Omental fat pad (tissue), 4 donors: ENCODE measurements around the gene CT55. TPM values are rescaled to one million over a fixed set of nuclear protein-coding genes. Genes with fewer than 3 reads are reported as not detected.

Experiments
- ATAC-seq: fragments of 150-250 bp; one replicate; pipeline ENCODE4 v1.9.1; 2016; ENCODE audit warnings: mild to moderate bottlenecking, moderate library complexity; ENCODE audit not compliant: low FRiP score
- DNase-seq: peaks from one replicate; pipeline ENCODE4 v3.0.0-alpha.2; 2019; ENCODE audit warnings: low spot score
- total RNA-seq, 4 donors: library from RNA; depleted of rRNA; stranded (reverse); fragments of >200 nt; gene quantifications; one replicate each; pipeline ENCODE4 v1.1.0, GENCODE V29; 2016
- TF ChIP-seq, protein P1 (sequence below), 3 donors: fragments of 450-650 bp; IDR thresholded peaks; one replicate each; pipeline ENCODE4 v1.5.1; 2016 to 2017; ENCODE audit warnings: antibody characterized with exemption in 3 of 3, mild to moderate bottlenecking in 3 of 3, moderate library complexity in 2 of 3

The CT55 gene
- total RNA-seq, 4 donors from 2014 or later: not detected

DNA sequence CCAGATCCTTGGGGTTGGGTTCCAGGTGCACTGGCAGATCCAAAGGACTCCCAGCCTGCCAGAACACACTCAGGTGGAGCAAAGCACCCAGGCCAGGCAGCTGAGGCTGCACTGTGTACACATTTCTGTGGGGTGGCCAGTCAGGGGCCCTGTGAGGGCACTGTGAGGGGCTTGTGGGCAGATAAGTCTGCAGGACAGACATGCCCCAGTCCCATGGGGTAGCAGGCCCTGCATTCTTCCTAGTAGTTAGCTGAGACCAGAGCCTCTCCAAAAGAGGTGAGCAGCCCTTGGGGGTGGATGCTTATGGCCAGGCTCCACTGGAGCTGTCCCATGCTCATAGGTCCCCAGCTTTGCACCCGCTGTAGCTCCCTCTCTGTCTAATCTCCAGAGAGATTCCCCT, 58.5 kb downstream of the CT55 start:
- DNase-seq: no peak
- TF ChIP-seq, protein P1, sequence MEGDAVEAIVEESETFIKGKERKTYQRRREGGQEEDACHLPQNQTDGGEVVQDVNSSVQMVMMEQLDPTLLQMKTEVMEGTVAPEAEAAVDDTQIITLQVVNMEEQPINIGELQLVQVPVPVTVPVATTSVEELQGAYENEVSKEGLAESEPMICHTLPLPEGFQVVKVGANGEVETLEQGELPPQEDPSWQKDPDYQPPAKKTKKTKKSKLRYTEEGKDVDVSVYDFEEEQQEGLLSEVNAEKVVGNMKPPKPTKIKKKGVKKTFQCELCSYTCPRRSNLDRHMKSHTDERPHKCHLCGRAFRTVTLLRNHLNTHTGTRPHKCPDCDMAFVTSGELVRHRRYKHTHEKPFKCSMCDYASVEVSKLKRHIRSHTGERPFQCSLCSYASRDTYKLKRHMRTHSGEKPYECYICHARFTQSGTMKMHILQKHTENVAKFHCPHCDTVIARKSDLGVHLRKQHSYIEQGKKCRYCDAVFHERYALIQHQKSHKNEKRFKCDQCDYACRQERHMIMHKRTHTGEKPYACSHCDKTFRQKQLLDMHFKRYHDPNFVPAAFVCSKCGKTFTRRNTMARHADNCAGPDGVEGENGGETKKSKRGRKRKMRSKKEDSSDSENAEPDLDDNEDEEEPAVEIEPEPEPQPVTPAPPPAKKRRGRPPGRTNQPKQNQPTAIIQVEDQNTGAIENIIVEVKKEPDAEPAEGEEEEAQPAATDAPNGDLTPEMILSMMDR (IDR thresholded peaks at IDR 0.05): no peak
- no peak for ATAC-seq

DNA sequence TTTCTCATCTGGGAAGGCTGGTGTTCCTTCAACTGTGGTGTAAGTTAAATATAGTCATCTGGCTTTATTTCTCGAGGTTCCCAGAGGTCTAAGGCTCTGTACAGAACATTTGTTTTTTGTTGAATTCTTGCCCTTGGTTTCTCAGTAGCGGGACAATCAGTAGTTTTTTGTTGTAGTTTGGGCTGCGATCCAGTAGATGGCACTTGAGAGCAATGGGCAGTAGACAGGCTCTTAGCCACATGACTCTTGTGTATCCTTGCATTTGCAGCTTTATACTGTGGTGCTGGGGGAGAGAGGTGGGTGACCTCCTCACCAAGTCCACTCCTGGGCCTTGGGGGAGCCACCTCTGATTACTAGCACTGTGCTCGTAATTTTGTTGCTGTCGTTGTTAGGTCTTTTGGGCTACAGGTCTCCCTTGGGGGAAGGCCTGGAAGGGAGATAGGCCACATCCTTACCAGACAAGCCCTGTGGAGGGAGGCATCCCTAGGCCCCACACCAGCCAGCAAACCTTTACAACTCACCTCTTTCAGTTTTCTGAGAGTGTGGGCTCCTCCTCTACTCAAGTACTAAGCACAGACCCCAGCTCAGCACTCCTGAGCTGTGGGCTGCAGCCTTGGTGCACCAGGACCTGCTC, 59.0 kb downstream of the CT55 start:
- TF ChIP-seq, protein P1 (IDR thresholded peaks at IDR 0.05): no peak
- ATAC-seq (no peak), DNase-seq (no peak)

DNA sequence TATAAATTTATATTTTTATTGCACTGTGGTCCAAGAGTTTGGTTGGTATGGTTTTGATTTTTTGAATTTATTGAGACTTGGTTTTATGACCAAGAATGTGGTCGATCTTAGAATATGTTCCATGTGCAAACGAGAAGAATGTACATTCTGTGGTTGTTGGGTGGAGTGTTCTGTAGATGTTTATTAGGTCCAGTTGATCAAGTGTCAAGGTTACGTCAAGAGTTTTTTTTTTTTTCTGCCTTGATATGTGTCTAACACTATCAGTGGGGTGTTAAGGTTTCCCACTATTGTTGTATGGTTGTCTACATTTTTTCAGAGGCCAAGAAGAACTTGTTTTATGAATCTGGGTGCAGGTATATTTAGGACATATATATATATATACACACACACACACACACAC, 61.6 kb downstream of the CT55 start:
- no peak for DNase-seq
- ATAC-seq: no peak
- TF ChIP-seq, protein P1 (IDR thresholded peaks at IDR 0.05): no peak

Other genes with a start within 250 kb of the CT55 start
- gene SMIM10, start 180.4 kb downstream of the CT55 start, total RNA-seq: 1 to 10 TPM; 3.5 to 9.3 (median 4.3) TPM
- gene RTL8B, start 148.9 kb downstream of the CT55 start, total RNA-seq: 1 to 10 TPM; 6.2 to 8.4 (median 7.3) TPM
- gene RTL8C, start 139.0 kb downstream of the CT55 start, total RNA-seq: 10 to 100 TPM; 46.8 to 81.5 (median 64.3) TPM
- gene RTL8A, start 119.3 kb downstream of the CT55 start, total RNA-seq: 10 to 100 TPM; 13.2 to 27.4 (median 19.3) TPM
- gene SMIM10L2B, start 72.7 kb downstream of the CT55 start, total RNA-seq: 1 to 10 TPM in 2 of 4 donors, under 1 TPM in 2; 0.56 to 2.1 (median 1.2) TPM
- gene ETDB, start 50.9 kb downstream of the CT55 start, total RNA-seq: not detected
- not detected for gene ETDA, start 80.7 kb upstream of the CT55 start, total RNA-seq
- gene ETDC, start 138.1 kb upstream of the CT55 start, total RNA-seq: not detected
- gene ZNF75D, start 172.7 kb upstream of the CT55 start, total RNA-seq: 10 to 100 TPM in 1 of 4 donors, 1 to 10 TPM in 3; 5.1 to 15.8 (median 6.4) TPM
- gene ZNF449, start 173.4 kb upstream of the CT55 start, total RNA-seq: 10 to 100 TPM in 2 of 4 donors, 1 to 10 TPM in 2; 4.1 to 15.0 (median 8.6) TPM